Loucy (cell line): Measurements from ENCODE around the gene ROBO1.

Source experiments
- H2AFZ ChIP-seq: fragments of 200-600 bp; sonication (generic); 2 replicates; pipeline ENCODE4 v1.6.0; 2016; ENCODE audit warnings: antibody characterized with exemption, mild to moderate bottlenecking, low read length, moderate library complexity
- H3F3A ChIP-seq: fragments of 200-600 bp; 2 replicates; pipeline ENCODE4 v1.6.0; 2016; ENCODE audit warnings: antibody characterized with exemption, low read depth, mild to moderate bottlenecking
- H3K27me3 ChIP-seq: fragments of 200-600 bp; sonication (generic); 2 replicates; pipeline ENCODE4 v1.6.1; 2014; ENCODE audit warnings: low read length, mild to moderate bottlenecking; ENCODE audit not compliant: insufficient read depth, poor library complexity, severe bottlenecking
- H3K36me3 ChIP-seq: fragments of 200-600 bp; sonication (generic); 2 replicates; pipeline ENCODE4 v1.6.1; 2016; ENCODE audit warnings: low read length; ENCODE audit not compliant: insufficient read depth
- H3K4me1 ChIP-seq: fragments of 200-600 bp; sonication (generic); 2 replicates; pipeline ENCODE4 v1.5.1; 2014; ENCODE audit warnings: low read length, mild to moderate bottlenecking; ENCODE audit not compliant: insufficient read depth, poor library complexity, severe bottlenecking
- H3K4me2 ChIP-seq: fragments of 200-600 bp; sonication (generic); 2 replicates; pipeline ENCODE4 v1.6.0; 2014; ENCODE audit warnings: antibody characterized with exemption, low read length, low read depth, mild to moderate bottlenecking; ENCODE audit not compliant: poor library complexity, severe bottlenecking
- H3K4me3 ChIP-seq: fragments of 200-600 bp; sonication (generic); 2 replicates; pipeline ENCODE4 v1.5.1; 2014; ENCODE audit warnings: low read length, mild to moderate bottlenecking, mixed read lengths; ENCODE audit not compliant: poor library complexity, severe bottlenecking
- H3K79me2 ChIP-seq: fragments of 200-600 bp; sonication (generic); 2 replicates; pipeline ENCODE4 v1.6.1; 2014; ENCODE audit warnings: low read length; ENCODE audit not compliant: insufficient read depth
- H3K9ac ChIP-seq: fragments of 200-600 bp; sonication (generic); 2 replicates; pipeline ENCODE4 v1.6.0; 2014; ENCODE audit warnings: mild to moderate bottlenecking, low read depth, low read length, moderate library complexity; ENCODE audit not compliant: poor library complexity, severe bottlenecking
- H3K9me2 ChIP-seq: fragments of 200-600 bp; sonication (generic); replicated peaks from 2 replicates; pipeline ENCODE4 v1.6.1; 2016; ENCODE audit warnings: low read depth, low read length, mixed read lengths
- H3K9me3 ChIP-seq: fragments of 200-600 bp; sonication (generic); 2 replicates; pipeline ENCODE4 v1.6.1; 2014; ENCODE audit warnings: mild to moderate bottlenecking, antibody characterized with exemption, low read length, low read depth; ENCODE audit not compliant: insufficient read depth
- H4K20me1 ChIP-seq: fragments of 200-600 bp; sonication (generic); 2 replicates; pipeline ENCODE4 v1.6.0; 2014; ENCODE audit warnings: antibody characterized with exemption, low read length, mild to moderate bottlenecking; ENCODE audit not compliant: insufficient read depth, poor library complexity, severe bottlenecking
- EZH2phosphoT487 ChIP-seq: fragments of 200-600 bp; IDR thresholded peaks from 2 replicates; pipeline ENCODE4 v1.6.1; 2018; ENCODE audit warnings: antibody characterized with exemption, mild to moderate bottlenecking, moderate library complexity, borderline replicate concordance
- TF ChIP-seq, protein P1 (sequence below): fragments of 200-600 bp; sonication (generic); conservative IDR thresholded peaks from 2 replicates; pipeline ENCODE4 v1.5.1; 2014; ENCODE audit warnings: mild to moderate bottlenecking, antibody characterized with exemption, low read length

ROBO1 gene

DNA sequence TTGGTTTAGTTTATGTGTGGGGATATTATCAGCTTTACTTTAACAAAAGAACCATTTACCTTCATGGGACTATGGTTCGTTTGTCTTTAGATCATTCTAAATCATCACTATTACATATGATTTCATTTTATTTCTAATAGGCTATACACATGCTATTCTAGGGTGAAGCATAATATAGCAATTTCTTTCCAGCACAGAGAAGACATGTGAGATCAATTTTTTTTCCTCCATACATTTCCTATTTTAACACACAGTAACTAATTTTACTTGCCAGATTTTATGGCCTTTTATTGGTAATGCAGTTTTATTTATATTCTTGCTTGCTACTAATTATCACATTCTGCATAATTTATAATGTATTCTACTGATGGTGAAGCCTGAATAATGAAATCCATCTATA lies 287.1 kb downstream of the ROBO1 start:
- no peaks in the 10 kb centered on the region for H3K9me3 ChIP-seq
- H2AFZ ChIP-seq = no peak overlapping the region
- no peak for TF ChIP-seq EZH2phosphoT487
- TF ChIP-seq, protein P1, sequence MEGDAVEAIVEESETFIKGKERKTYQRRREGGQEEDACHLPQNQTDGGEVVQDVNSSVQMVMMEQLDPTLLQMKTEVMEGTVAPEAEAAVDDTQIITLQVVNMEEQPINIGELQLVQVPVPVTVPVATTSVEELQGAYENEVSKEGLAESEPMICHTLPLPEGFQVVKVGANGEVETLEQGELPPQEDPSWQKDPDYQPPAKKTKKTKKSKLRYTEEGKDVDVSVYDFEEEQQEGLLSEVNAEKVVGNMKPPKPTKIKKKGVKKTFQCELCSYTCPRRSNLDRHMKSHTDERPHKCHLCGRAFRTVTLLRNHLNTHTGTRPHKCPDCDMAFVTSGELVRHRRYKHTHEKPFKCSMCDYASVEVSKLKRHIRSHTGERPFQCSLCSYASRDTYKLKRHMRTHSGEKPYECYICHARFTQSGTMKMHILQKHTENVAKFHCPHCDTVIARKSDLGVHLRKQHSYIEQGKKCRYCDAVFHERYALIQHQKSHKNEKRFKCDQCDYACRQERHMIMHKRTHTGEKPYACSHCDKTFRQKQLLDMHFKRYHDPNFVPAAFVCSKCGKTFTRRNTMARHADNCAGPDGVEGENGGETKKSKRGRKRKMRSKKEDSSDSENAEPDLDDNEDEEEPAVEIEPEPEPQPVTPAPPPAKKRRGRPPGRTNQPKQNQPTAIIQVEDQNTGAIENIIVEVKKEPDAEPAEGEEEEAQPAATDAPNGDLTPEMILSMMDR = no peak
- H3K79me2 ChIP-seq = no peaks in the 10 kb centered on the region
- no peaks in the 10 kb centered on the region for H3K9me2 ChIP-seq
- no peaks in the 10 kb centered on the region for H4K20me1 ChIP-seq
- no peak overlapping the region for H3K4me3 ChIP-seq
- no peaks in the 10 kb centered on the region for H3K27me3 ChIP-seq
- no peak overlapping the region for H3K9ac ChIP-seq
- no peaks in the 10 kb centered on the region for H3K4me1 ChIP-seq
- no peaks in the 10 kb centered on the region for H3F3A ChIP-seq
- H3K36me3 ChIP-seq = no peaks in the 10 kb centered on the region
- no peak overlapping the region for H3K4me2 ChIP-seq

DNA sequence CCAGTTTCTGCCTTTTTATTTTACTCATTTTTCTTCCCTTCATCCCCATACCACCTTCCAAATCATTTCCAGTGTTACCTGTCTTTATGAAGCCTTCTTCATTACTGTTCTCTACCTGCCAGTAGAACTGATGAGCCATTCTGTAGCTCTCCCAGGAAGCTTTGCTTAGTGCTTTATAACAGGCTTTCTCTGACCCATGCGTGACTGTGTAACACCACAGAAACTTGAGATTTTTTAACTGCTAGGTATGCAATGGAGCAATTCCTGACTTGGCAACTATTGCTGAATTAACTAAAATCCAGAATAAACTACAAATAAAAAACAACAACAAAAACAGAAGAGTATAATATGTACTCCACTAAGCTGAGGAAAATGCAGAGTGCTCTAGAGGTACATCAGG lies 289.2 kb downstream of the ROBO1 start:
- no peak for TF ChIP-seq EZH2phosphoT487
- TF ChIP-seq, protein P1 = no peak
- H3K27me3 ChIP-seq = no peaks in the 10 kb centered on the region
- H3K79me2 ChIP-seq = no peaks in the 10 kb centered on the region
- no peaks in the 10 kb centered on the region for H3K4me1 ChIP-seq
- H2AFZ ChIP-seq = no peak overlapping the region
- no peak overlapping the region for H3K4me3 ChIP-seq
- no peaks in the 10 kb centered on the region for H3K9me3 ChIP-seq
- H4K20me1 ChIP-seq = no peaks in the 10 kb centered on the region
- no peaks in the 10 kb centered on the region for H3F3A ChIP-seq
- no peaks in the 10 kb centered on the region for H3K36me3 ChIP-seq
- H3K9me2 ChIP-seq = no peaks in the 10 kb centered on the region
- H3K9ac ChIP-seq = no peak overlapping the region
- H3K4me2 ChIP-seq = no peak overlapping the region

DNA sequence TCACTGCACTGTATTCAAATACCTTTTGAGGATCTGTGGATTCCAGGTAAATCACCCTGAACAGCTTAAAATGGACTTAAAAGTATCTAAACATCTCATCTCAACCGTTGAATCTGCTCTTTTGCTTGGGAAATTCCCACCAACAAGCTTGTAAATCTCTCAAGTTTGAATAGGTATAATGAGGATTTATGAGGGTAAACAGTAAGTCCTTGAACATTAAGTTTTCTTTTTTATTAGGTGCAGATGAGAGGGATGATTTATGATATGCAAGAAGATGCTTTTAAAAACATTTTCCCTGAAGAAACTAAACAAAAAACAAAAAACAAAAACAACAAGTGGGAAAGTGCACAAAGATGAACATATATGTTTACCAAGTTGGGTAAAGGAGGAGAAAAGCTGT lies 290.6 kb downstream of the ROBO1 start:
- Histone ChIP-seq H3K9ac (no peak overlapping the region), H3K27me3 (no peaks in the 10 kb centered on the region), H3K4me2 (no peak overlapping the region), H3K79me2 (no peaks in the 10 kb centered on the region), H2AFZ (no peak overlapping the region), H3K4me1 (no peaks in the 10 kb centered on the region), H3K9me2 (no peaks in the 10 kb centered on the region), H3K4me3 (no peak overlapping the region), H3F3A (no peaks in the 10 kb centered on the region), H4K20me1 (no peaks in the 10 kb centered on the region), H3K9me3 (no peaks in the 10 kb centered on the region), H3K36me3 (no peaks in the 10 kb centered on the region)
- TF ChIP-seq EZH2phosphoT487 = no peak
- TF ChIP-seq, protein P1 = no peak
